H1 (cell line): Measurements from ENCODE around the gene BLTP3B. TPM values are rescaled to one million over a fixed set of nuclear protein-coding genes. Genes with fewer than 3 reads are reported as not detected.

Source experiments
- HDAC2 ChIP-seq, 2 experiments: fragments of 300-600 bp in 1 of 2; sonication (generic) in 1 of 2; IDR thresholded peaks; 2 replicates each; pipeline ENCODE4 v1.6.1; 2011 to 2012; ENCODE audit warnings: low read depth in 2 of 2, low read length in 2 of 2, mild to moderate bottlenecking in 2 of 2, moderate library complexity in 2 of 2, borderline replicate concordance in 1 of 2, inconsistent platforms in 1 of 2
- JUND ChIP-seq: IDR thresholded peaks from 2 replicates; pipeline ENCODE4 v1.6.1; 2011; ENCODE audit warnings: mild to moderate bottlenecking, improper control_type of control experiment, low read length
- SP1 ChIP-seq: IDR thresholded peaks from 2 replicates; pipeline ENCODE4 v1.6.1; 2011; ENCODE audit warnings: low read depth, low read length
- SRF ChIP-seq: IDR thresholded peaks from 2 replicates; pipeline ENCODE4 v1.6.1; 2011; ENCODE audit warnings: mild to moderate bottlenecking, low read depth, low read length, moderate library complexity
- TAF1 ChIP-seq: IDR thresholded peaks from 2 replicates; pipeline ENCODE4 v1.6.1; 2011; ENCODE audit warnings: mild to moderate bottlenecking, low read depth, low read length
- polyA plus RNA-seq, 7 experiments: library from polyadenylated mRNA; depleted of rRNA in 3 of 7; stranded (reverse) in 5 of 7; unstranded in 2 of 7; fragments of >200 nt in 5 of 7; fragments of 200-250 nt in 2 of 7; gene quantifications; 1 replicate in 5 of 7; 2 replicates in 1 of 7; 4 replicates in 1 of 7; pipeline versions ENCODE4 v1.2.1 to v1.2.3, GENCODE V29; 2011 to 2013; ENCODE audit warnings: missing spikeins in 2 of 7, mixed read lengths in 2 of 7
- total RNA-seq: library from RNA; stranded (reverse); fragmentation: NEBNext Ultra II Directional; extraction: Animal tissue kit (Norgen Biotek cat#: 25700); gene quantifications from 2 replicates; pipeline ENCODE4 v1.2.1, GENCODE V29; 2021
- TF ChIP-seq, protein P1 (sequence below), 3 experiments: IDR thresholded peaks; 1 replicate in 2 of 3; 2 replicates in 1 of 3; pipeline versions ENCODE4 v1.5.1 to v1.6.1; 2011; ENCODE audit warnings: low read length in 3 of 3, mild to moderate bottlenecking in 3 of 3, inconsistent platforms in 2 of 3, low read depth in 1 of 3, moderate library complexity in 1 of 3; ENCODE audit not compliant: insufficient read depth in 1 of 3; ENCODE audit errors: control extremely low read depth in 1 of 3

Gene BLTP3B
- total and polyA plus RNA-seq, 2 of the 8 experiments (the other 6 are each of a cell fraction or from before 2014, with no cell fraction given): 7.0 to 28.6 TPM

DNA sequence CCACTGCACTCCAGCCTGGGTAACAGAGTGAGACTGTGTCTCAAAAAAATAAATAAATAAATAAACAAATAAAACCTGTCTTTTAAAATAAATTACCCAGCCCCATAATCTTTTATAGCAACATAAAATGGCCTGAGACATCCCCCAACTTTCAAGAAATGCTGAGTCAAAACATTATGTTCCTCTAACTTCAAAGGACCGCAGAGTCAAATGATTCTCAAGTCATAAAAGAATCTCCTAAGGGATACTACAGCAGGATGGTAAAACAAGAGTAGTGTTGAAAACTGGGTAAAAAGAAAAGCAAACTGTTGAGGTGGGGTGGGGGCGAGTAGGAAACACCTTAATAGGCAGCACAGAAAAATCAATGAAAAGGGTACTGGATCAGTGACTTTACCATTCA is 9.5 kb downstream of the BLTP3B start (continued):
- TF ChIP-seq, protein P1, sequence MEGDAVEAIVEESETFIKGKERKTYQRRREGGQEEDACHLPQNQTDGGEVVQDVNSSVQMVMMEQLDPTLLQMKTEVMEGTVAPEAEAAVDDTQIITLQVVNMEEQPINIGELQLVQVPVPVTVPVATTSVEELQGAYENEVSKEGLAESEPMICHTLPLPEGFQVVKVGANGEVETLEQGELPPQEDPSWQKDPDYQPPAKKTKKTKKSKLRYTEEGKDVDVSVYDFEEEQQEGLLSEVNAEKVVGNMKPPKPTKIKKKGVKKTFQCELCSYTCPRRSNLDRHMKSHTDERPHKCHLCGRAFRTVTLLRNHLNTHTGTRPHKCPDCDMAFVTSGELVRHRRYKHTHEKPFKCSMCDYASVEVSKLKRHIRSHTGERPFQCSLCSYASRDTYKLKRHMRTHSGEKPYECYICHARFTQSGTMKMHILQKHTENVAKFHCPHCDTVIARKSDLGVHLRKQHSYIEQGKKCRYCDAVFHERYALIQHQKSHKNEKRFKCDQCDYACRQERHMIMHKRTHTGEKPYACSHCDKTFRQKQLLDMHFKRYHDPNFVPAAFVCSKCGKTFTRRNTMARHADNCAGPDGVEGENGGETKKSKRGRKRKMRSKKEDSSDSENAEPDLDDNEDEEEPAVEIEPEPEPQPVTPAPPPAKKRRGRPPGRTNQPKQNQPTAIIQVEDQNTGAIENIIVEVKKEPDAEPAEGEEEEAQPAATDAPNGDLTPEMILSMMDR (IDR thresholded peaks at IDR 0.05; ENCODE audit: control extremely low read depth in 1 of 3, insufficient read depth in 1 of 3, low read depth in 1 of 3, low read length in 3 of 3): no peak
- TF ChIP-seq SP1 (no peak), JUND (no peak), HDAC2 (IDR thresholded peaks at IDR 0.05; ENCODE audit: borderline replicate concordance in 1 of 2, low read depth in 2 of 2, low read length in 2 of 2) (no peak), SRF (no peak), TAF1 (no peak)
